ENCODE measurements around the gene LPGAT1. TPM values are rescaled to one million over a fixed set of nuclear protein-coding genes. Genes with fewer than 3 reads are reported as not detected.

The LPGAT1 gene
- total RNA-seq, 1 experiment from 2014 or later, result 50.6 TPM

DNA sequence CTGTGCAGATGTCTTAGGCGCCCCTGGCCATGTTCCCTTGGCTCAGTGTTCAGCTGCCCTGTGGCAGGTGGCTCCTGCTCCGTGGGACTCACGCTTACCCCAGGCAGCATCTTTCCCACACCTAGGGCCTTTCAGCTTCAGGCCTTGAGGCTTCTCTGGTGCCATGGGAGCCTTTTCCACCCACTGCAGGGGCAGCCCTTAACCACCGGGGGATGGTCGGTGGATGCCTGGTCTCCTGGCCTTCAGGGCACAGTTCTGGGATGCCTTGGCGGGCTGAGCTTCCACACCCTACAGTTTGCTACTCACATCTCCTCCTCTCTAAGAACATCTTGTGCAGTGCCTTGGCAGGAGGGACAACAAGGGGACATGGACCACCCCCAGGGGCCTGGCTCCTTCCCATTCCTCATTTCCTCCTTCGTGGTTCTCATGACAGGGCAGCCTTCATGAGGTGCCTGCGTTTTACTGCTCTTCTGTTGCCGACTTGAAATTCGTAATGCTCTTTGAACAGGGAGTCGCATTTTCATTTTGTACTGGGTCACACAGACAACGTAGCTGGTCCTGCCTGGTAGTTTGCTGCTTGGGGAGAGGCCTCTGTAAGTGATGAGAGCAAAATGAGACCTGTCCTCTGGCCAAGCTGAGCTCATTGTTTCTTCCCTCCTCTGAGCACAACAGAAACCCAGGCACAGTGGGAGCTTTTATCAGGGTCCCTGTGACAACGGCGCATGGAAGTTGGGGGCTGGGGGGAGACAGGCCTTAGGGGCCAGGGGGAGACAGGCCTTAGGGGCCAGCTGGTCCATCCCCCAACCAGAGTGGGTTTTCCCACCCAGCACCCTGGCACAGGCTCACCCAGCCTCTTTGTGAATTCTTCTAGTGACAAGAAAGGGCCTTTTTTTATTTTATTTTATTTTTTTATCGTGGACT is 93.2 kb downstream of the LPGAT1 start:
- H3K79me2 ChIP-seq (ENCODE audit: insufficient read depth, low read length), result no peaks in the 10 kb centered on the region
- no peaks in the 10 kb centered on the region for H3K36me3 ChIP-seq (ENCODE audit: control insufficient read depth in 1 of 2, insufficient read depth in 2 of 2, low read length in 2 of 2)
- TF ChIP-seq, protein P1, sequence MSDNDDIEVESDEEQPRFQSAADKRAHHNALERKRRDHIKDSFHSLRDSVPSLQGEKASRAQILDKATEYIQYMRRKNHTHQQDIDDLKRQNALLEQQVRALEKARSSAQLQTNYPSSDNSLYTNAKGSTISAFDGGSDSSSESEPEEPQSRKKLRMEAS (IDR thresholded peaks at IDR 0.05), result no peak
- no peak for TF ChIP-seq SP1 (IDR thresholded peaks at IDR 0.05; ENCODE audit: low read depth)
- TF ChIP-seq ZFX (IDR thresholded peaks at IDR 0.05), result no peak
- TF ChIP-seq ELF1 (IDR thresholded peaks at IDR 0.05; ENCODE audit: borderline replicate concordance, low read depth), result no peak
- TF ChIP-seq POLR2AphosphoS5 (IDR thresholded peaks at IDR 0.05; ENCODE audit: low read depth, low read length), result no peak
- TF ChIP-seq, protein P2, sequence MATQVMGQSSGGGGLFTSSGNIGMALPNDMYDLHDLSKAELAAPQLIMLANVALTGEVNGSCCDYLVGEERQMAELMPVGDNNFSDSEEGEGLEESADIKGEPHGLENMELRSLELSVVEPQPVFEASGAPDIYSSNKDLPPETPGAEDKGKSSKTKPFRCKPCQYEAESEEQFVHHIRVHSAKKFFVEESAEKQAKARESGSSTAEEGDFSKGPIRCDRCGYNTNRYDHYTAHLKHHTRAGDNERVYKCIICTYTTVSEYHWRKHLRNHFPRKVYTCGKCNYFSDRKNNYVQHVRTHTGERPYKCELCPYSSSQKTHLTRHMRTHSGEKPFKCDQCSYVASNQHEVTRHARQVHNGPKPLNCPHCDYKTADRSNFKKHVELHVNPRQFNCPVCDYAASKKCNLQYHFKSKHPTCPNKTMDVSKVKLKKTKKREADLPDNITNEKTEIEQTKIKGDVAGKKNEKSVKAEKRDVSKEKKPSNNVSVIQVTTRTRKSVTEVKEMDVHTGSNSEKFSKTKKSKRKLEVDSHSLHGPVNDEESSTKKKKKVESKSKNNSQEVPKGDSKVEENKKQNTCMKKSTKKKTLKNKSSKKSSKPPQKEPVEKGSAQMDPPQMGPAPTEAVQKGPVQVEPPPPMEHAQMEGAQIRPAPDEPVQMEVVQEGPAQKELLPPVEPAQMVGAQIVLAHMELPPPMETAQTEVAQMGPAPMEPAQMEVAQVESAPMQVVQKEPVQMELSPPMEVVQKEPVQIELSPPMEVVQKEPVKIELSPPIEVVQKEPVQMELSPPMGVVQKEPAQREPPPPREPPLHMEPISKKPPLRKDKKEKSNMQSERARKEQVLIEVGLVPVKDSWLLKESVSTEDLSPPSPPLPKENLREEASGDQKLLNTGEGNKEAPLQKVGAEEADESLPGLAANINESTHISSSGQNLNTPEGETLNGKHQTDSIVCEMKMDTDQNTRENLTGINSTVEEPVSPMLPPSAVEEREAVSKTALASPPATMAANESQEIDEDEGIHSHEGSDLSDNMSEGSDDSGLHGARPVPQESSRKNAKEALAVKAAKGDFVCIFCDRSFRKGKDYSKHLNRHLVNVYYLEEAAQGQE (IDR thresholded peaks at IDR 0.05; ENCODE audit: low read depth), result no peak
- TF ChIP-seq SIN3A (IDR thresholded peaks at IDR 0.05; ENCODE audit: low read depth), result no peak
- TF ChIP-seq CEBPB (IDR thresholded peaks at IDR 0.05; ENCODE audit: low read depth), result no peak
- TF ChIP-seq EZH2phosphoT487 (IDR thresholded peaks at IDR 0.05; ENCODE audit: borderline replicate concordance), result no peak
- BruUV-seq (replicated peaks), result no TSS peak
- CTCF ChIA-PET, result interaction anchor here (0.7 kb wide), 1 partner anchor 298 kb away, joined by 3 read pairs; the partner anchor contains the start of genes DTL and INTS7
- H2AFZ ChIP-seq (ENCODE audit: low read depth, low read length, poor library complexity, severe bottlenecking), result no peak overlapping the region
- H3K4me1 ChIP-seq (ENCODE audit: control insufficient read depth in 1 of 2, insufficient read depth in 2 of 2, low read length in 2 of 2), result peaks cover 46 to 48% of the 10 kb centered on the region in 2 experiments
- no peak overlapping the region for H3K4me3 ChIP-seq (replicated peaks in 1 of 2; ENCODE audit: low read depth in 1 of 2, low read length in 2 of 2)
- H3K27ac ChIP-seq (ENCODE audit: low read depth, low read length), result no peak overlapping the region; the same call in 1 of the 2 replicates
- RAD21 ChIA-PET (ENCODE audit: low non-redundant PET in 1 of 2, low total read pairs in 2 of 2, uncharacterized antibody in 2 of 2, unreplicated experiment in 2 of 2), result no interaction called here
- H3K4me2 ChIP-seq (ENCODE audit: low read length), result no peak overlapping the region
- H4K20me1 ChIP-seq (ENCODE audit: insufficient read depth), result no peaks in the 10 kb centered on the region
- no peaks in the 10 kb centered on the region for H3K9me2 ChIP-seq (ENCODE audit: insufficient read depth)
- peaks cover 7% of the 10 kb centered on the region; the same call in 1 of the 2 replicates for H3K27me3 ChIP-seq (ENCODE audit: insufficient read depth, low read length)
- no peak overlapping the region for H3K9ac ChIP-seq (ENCODE audit: low read length)
- intact Hi-C loops (cut with micrococcal nuclease), result no loop called here
- no peak for ATAC-seq
- POLR2A ChIA-PET, result no interaction called here
- DNase-seq (ENCODE audit: low read depth, low spot score), result no peak
- no peaks in the 10 kb centered on the region for H3K9me3 ChIP-seq (ENCODE audit: control insufficient read depth in 1 of 2, insufficient read depth in 1 of 2, low read depth in 1 of 2, low read length in 2 of 2)

All from HCT116 (cell line).